Skeletal muscle satellite cell (primary cell): ENCODE data around the gene IFNA13. TPM values are rescaled to one million over a fixed set of nuclear protein-coding genes. Genes with fewer than 3 reads are reported as not detected.

Source experiments
- H3K27me3 ChIP-seq: 2 replicates; pipeline ENCODE4 v1.7.0; 2013; ENCODE audit warnings: low read length; ENCODE audit not compliant: control insufficient read depth, insufficient read depth
- H3K36me3 ChIP-seq: 2 replicates; pipeline ENCODE4 v1.7.0; 2013; ENCODE audit warnings: mild to moderate bottlenecking, control low read depth, low read length; ENCODE audit not compliant: insufficient read depth
- H3K4me1 ChIP-seq: 2 replicates; pipeline ENCODE4 v1.7.0; 2013; ENCODE audit warnings: low read length; ENCODE audit not compliant: control insufficient read depth, insufficient read depth
- H3K4me2 ChIP-seq: 2 replicates; pipeline ENCODE4 v1.7.0; 2013; ENCODE audit warnings: mild to moderate bottlenecking, low read length
- H3K4me3 ChIP-seq: 2 replicates; pipeline ENCODE4 v1.7.0; 2013; ENCODE audit warnings: low read length
- H3K9ac ChIP-seq: 2 replicates; pipeline ENCODE4 v1.7.0; 2013; ENCODE audit warnings: mild to moderate bottlenecking, low read depth, low read length, moderate library complexity
- H3K9me3 ChIP-seq: replicated peaks from 2 replicates; pipeline ENCODE4 v1.7.0; 2013; ENCODE audit warnings: mild to moderate bottlenecking, control low read depth, low read length
- total RNA-seq: library from RNA; depleted of rRNA; stranded (reverse); fragments of >200 nt; gene quantifications from 2 replicates; pipeline ENCODE4 v1.2.3, GENCODE V29; 2012; rRNA removed

The IFNA13 gene
- total RNA-seq: not detected in 2 replicates

- no peaks in the 10 kb centered on the region for H3K36me3 ChIP-seq
- H3K4me3 ChIP-seq: no peak within 1 kb of the TSS
- peaks cover 59% of the 10 kb centered on the region for H3K27me3 ChIP-seq
- H3K4me2 ChIP-seq: no peak within 1 kb of the TSS
- no peaks in the 10 kb centered on the region for H3K9me3 ChIP-seq
- no peaks in the 10 kb centered on the region for H3K4me1 ChIP-seq
- no peak within 1 kb of the TSS for H3K9ac ChIP-seq
Observed at GRCh38 chr9:21367957-21368356, at the start of gene IFNA13. Gene IFNA13 (minus strand): TSS chr9:21368057. CDS start chr9:21368010, 47 bp downstream.

GRCh38 chr9:21415493-21416267 is 47.8 kb upstream of the IFNA13 start:
- Histone ChIP-seq H3K36me3 (no peaks in the 10 kb centered on the region), H3K4me1 (peaks cover 25% of the 10 kb centered on the region), H3K9ac (no peak overlapping the region), H3K4me2 (no peak overlapping the region), H3K27me3 (no peaks in the 10 kb centered on the region), H3K4me3 (no peak overlapping the region), H3K9me3 (no peaks in the 10 kb centered on the region)

- Histone ChIP-seq H3K4me2 (no peak overlapping the region), H3K27me3 (peaks cover under 1% of the 10 kb centered on the region), H3K36me3 (no peaks in the 10 kb centered on the region), H3K4me3 (no peak overlapping the region), H3K9me3 (no peaks in the 10 kb centered on the region), H3K4me1 (peaks cover 16% of the 10 kb centered on the region), H3K9ac (no peak overlapping the region)
Observed at GRCh38 chr9:21414220-21414940, 46.5 kb upstream of the IFNA13 start.

- Histone ChIP-seq H3K36me3 (no peaks in the 10 kb centered on the region), H3K27me3 (peaks cover 6% of the 10 kb centered on the region), H3K9ac (no peak overlapping the region), H3K9me3 (no peaks in the 10 kb centered on the region), H3K4me3 (no peak overlapping the region), H3K4me1 (peaks cover 10% of the 10 kb centered on the region), H3K4me2 (no peak overlapping the region)
Observed at GRCh38 chr9:21413624-21414023, 45.8 kb upstream of the IFNA13 start.

- no peaks in the 10 kb centered on the region for H3K36me3 ChIP-seq
- H3K27me3 ChIP-seq: peaks cover 6% of the 10 kb centered on the region
- H3K4me1 ChIP-seq: peaks cover 10% of the 10 kb centered on the region
- no peak overlapping the region for H3K9ac ChIP-seq
- no peaks in the 10 kb centered on the region for H3K9me3 ChIP-seq
- no peak overlapping the region for H3K4me2 ChIP-seq
- H3K4me3 ChIP-seq: no peak overlapping the region
Observed at GRCh38 chr9:21413151-21413550, 45.3 kb upstream of the IFNA13 start.

GRCh38 chr9:21412107-21412506 is 44.2 kb upstream of the IFNA13 start:
- Histone ChIP-seq H3K4me3 (no peak overlapping the region), H3K4me2 (no peak overlapping the region), H3K36me3 (no peaks in the 10 kb centered on the region), H3K9ac (no peak overlapping the region), H3K4me1 (peaks cover 10% of the 10 kb centered on the region), H3K9me3 (no peaks in the 10 kb centered on the region), H3K27me3 (peaks cover 11% of the 10 kb centered on the region)

- H3K9me3 ChIP-seq: no peaks in the 10 kb centered on the region
- no peak within 1 kb of the TSS for H3K4me2 ChIP-seq
- H3K4me3 ChIP-seq: no peak within 1 kb of the TSS
- H3K27me3 ChIP-seq: peaks cover 17% of the 10 kb centered on the region
- H3K4me1 ChIP-seq: no peaks in the 10 kb centered on the region
- H3K9ac ChIP-seq: no peak within 1 kb of the TSS
- H3K36me3 ChIP-seq: no peaks in the 10 kb centered on the region
Observed at GRCh38 chr9:21408817-21409216, 41.0 kb upstream of the IFNA13 start, which contains the start of gene IFNA8. Gene IFNA8 (plus strand): TSS chr9:21409117. CDS start chr9:21409177, 60 bp downstream.

- Histone ChIP-seq H3K9me3 (no peaks in the 10 kb centered on the region), H3K9ac (no peak overlapping the region), H3K4me3 (no peak overlapping the region), H3K27me3 (peaks cover 33% of the 10 kb centered on the region), H3K36me3 (no peaks in the 10 kb centered on the region), H3K4me1 (no peaks in the 10 kb centered on the region), H3K4me2 (no peak overlapping the region)
Observed at GRCh38 chr9:21404146-21404545, 36.3 kb upstream of the IFNA13 start.

GRCh38 chr9:21402386-21403251 is 34.8 kb upstream of the IFNA13 start:
- peak overlapping the region; percentile 57 for H3K4me3 ChIP-seq
- peak overlapping the region; percentile 76 for H3K4me2 ChIP-seq
- H3K9ac ChIP-seq: no peak overlapping the region
- H3K36me3 ChIP-seq: no peaks in the 10 kb centered on the region
- H3K27me3 ChIP-seq: peaks cover 39% of the 10 kb centered on the region
- no peaks in the 10 kb centered on the region for H3K9me3 ChIP-seq
- H3K4me1 ChIP-seq: no peaks in the 10 kb centered on the region

- peaks cover 65% of the 10 kb centered on the region for H3K27me3 ChIP-seq
- H3K4me2 ChIP-seq: no peak overlapping the region
- no peaks in the 10 kb centered on the region for H3K9me3 ChIP-seq
- no peaks in the 10 kb centered on the region for H3K36me3 ChIP-seq
- no peak overlapping the region for H3K9ac ChIP-seq
- H3K4me3 ChIP-seq: no peak overlapping the region
- H3K4me1 ChIP-seq: peaks cover 3% of the 10 kb centered on the region
Observed at GRCh38 chr9:21399956-21400355, 32.1 kb upstream of the IFNA13 start.

- Histone ChIP-seq H3K4me3 (no peak overlapping the region), H3K36me3 (no peaks in the 10 kb centered on the region), H3K27me3 (peaks cover 70% of the 10 kb centered on the region), H3K9ac (no peak overlapping the region), H3K4me2 (no peak overlapping the region), H3K4me1 (peaks cover 3% of the 10 kb centered on the region), H3K9me3 (no peaks in the 10 kb centered on the region)
Observed at GRCh38 chr9:21398955-21399489, 31.2 kb upstream of the IFNA13 start.
